ENCODE results near the gene ERFE.
"Not testable (repeated sequence)": the region's sequence is repeated elsewhere in the genome, so short reads cannot be mapped to it uniquely, and the experiment has no call there.

The ERFE gene

GRCh38 chr2:238168196-238169047 is 9.7 kb downstream of the ERFE start:
- no peak for DNase-seq

GRCh38 chr2:238169048-238169707 is 10.4 kb downstream of the ERFE start:
- DNase-seq, result no peak

GRCh38 chr2:238169708-238170251 is 11.0 kb downstream of the ERFE start:
- DNase-seq, result peak in 9 of 56 donors; percentile 10 to 53 (median 31)

GRCh38 chr2:238170386-238171071 is 11.8 kb downstream of the ERFE start:
- no peak for DNase-seq

GRCh38 chr2:238171072-238171431 is 12.3 kb downstream of the ERFE start:
- not testable (repeated sequence) for DNase-seq

- no peak for DNase-seq
These were observed 12.9 kb downstream of the ERFE start for GRCh38 chr2:238171575-238172187.

GRCh38 chr2:238172439-238172838 is 13.7 kb downstream of the ERFE start:
- DNase-seq, result no peak

- no peak for DNase-seq
These were observed 14.9 kb downstream of the ERFE start for GRCh38 chr2:238173692-238174091.

GRCh38 chr2:238174291-238174690 is 15.5 kb downstream of the ERFE start:
- no peak for DNase-seq

- no peak for DNase-seq
These were observed 15.9 kb downstream of the ERFE start for GRCh38 chr2:238174701-238175100.

GRCh38 chr2:238176613-238177012 is 17.8 kb downstream of the ERFE start:
- DNase-seq, result no peak

GRCh38 chr2:238180554-238180953 is 21.8 kb downstream of the ERFE start:
- no peak for DNase-seq

- DNase-seq, result no peak
These were observed 23.6 kb downstream of the ERFE start for GRCh38 chr2:238182362-238182761.

- DNase-seq, result no peak
These were observed 25.1 kb downstream of the ERFE start for GRCh38 chr2:238183821-238184220.

GRCh38 chr2:238187618-238188548 is 29.1 kb downstream of the ERFE start:
- DNase-seq, result peak in 18 of 56 donors; percentile 19 to 68 (median 34)

- no peak for DNase-seq
These were observed 31.7 kb downstream of the ERFE start for GRCh38 chr2:238190445-238190844.

- no peak for DNase-seq
These were observed 43.7 kb downstream of the ERFE start for GRCh38 chr2:238202326-238203093.

- peak in 55 of 56 donors; percentile 40 to 91 (median 76) for DNase-seq
These were observed 44.6 kb downstream of the ERFE start, which contains the start of gene ILKAP for GRCh38 chr2:238203094-238203972. ILKAP (minus strand) TSS chr2:238203695; CDS start chr2:238203553, 142 bp downstream.

Data from amygdala (tissue), 56 donors.